ENCODE data around the gene VSIG8.

Gene VSIG8

DNA sequence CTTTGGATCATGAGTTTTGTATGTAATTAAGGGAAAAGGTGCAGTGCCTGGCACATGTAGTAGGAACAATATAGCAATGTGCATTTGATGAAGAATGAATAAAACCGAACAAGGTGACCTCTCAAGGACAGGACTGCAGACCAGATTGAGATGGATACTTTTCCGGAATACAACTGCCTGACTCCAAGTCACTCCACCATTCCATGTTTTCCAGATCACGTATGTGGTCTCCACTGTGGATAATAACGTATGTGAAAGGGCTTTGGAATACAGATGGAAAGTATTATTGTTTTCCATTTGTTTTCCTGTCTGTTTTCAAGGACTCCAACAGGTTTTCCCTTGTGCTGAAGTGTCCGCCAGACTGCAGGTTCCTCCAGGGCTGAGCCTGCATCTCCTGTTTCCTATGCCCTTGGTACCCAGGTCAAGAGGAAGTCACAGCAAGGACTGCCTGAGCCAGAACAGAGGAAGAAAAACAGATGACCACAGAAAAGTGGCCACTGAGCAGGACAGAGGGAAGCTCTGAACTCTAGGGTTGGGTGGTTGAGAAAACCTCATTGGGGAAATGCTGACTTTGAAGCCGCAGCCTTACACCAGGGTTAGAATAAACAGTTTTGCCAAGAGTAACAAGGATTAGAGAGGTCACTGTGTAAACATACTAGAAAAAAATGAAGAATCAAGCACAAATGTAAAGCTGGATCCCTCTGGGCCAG, 33.5 kb upstream of the VSIG8 start:
- Mint-ChIP-seq H3K9me3 (no peaks in the 10 kb centered on the region), H3K36me3 (ENCODE audit: insufficient read depth) (no peaks in the 10 kb centered on the region), H3K27ac (ENCODE audit: low read depth) (no peak overlapping the region), H3K27me3 (peaks cover 6% of the 10 kb centered on the region), H3K4me3 (no peak overlapping the region), H3K4me1 (peaks cover 12% of the 10 kb centered on the region)
- no peak for ATAC-seq (replicated peaks; ENCODE audit: extremely low read depth, poor library complexity, severe bottlenecking)
- DNase-seq (ENCODE audit: low spot score in 2 of 2): no peak

DNA sequence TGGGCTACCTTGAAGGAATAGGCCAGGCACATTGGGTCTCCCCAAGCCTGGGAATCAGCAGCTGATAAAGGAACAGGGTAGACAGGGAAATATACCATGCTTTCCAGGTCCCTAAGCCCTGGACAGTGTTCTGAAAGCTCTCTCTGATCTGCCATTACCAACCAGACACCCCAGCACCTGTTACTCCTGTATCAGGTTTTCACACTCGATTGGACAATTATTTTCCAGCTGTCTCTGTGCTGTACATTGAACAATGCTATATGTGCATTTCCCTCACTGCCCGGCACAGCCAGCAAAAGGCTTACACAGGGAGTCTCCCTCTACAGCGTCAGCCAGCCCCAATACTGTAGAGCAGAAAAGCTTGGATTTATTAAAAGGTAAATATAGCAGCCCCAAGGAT, 32.8 kb upstream of the VSIG8 start:
- H3K36me3 Mint-ChIP-seq (ENCODE audit: insufficient read depth): no peaks in the 10 kb centered on the region
- peaks cover 14% of the 10 kb centered on the region for H3K4me1 Mint-ChIP-seq
- H3K27me3 Mint-ChIP-seq: peaks cover 6% of the 10 kb centered on the region

DNA sequence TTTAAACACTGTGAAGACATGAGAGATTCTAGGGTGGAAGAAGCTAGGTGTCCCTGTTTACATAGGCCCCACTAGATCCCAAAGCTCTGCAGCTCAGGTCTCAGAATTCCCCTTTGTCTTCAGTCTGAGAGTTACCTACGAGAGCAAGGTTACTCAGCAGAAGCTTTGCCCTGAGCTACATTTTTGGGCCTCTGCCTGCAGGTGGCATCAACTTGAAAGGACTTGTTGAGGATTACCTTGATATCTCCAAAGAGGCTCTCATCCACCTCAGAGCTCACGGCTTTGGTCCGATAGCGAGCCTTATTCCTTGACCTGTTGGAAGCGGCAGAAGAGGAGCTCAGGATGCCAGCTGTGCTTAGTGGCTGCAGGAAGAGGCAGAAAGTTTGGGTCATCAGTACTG, 30.5 kb upstream of the VSIG8 start:
- Mint-ChIP-seq H3K4me1 (peaks cover 37% of the 10 kb centered on the region), H3K9me3 (no peaks in the 10 kb centered on the region), H3K4me3 (no peak overlapping the region), H3K27ac (ENCODE audit: low read depth) (no peak overlapping the region), H3K27me3 (peaks cover 6% of the 10 kb centered on the region), H3K36me3 (ENCODE audit: insufficient read depth) (no peaks in the 10 kb centered on the region)
- ATAC-seq (replicated peaks; ENCODE audit: extremely low read depth, poor library complexity, severe bottlenecking) (no peak), DNase-seq (ENCODE audit: low spot score in 2 of 2) (no peak)

More for the DNA sequence above, 32.8 kb upstream of the VSIG8 start:
- no peak overlapping the region for H3K27ac Mint-ChIP-seq (ENCODE audit: low read depth)
- ATAC-seq (replicated peaks; ENCODE audit: extremely low read depth, poor library complexity, severe bottlenecking): no peak
- H3K9me3 Mint-ChIP-seq: no peaks in the 10 kb centered on the region
- no peak overlapping the region for H3K4me3 Mint-ChIP-seq
- DNase-seq (ENCODE audit: low spot score in 2 of 2): no peak

DNA sequence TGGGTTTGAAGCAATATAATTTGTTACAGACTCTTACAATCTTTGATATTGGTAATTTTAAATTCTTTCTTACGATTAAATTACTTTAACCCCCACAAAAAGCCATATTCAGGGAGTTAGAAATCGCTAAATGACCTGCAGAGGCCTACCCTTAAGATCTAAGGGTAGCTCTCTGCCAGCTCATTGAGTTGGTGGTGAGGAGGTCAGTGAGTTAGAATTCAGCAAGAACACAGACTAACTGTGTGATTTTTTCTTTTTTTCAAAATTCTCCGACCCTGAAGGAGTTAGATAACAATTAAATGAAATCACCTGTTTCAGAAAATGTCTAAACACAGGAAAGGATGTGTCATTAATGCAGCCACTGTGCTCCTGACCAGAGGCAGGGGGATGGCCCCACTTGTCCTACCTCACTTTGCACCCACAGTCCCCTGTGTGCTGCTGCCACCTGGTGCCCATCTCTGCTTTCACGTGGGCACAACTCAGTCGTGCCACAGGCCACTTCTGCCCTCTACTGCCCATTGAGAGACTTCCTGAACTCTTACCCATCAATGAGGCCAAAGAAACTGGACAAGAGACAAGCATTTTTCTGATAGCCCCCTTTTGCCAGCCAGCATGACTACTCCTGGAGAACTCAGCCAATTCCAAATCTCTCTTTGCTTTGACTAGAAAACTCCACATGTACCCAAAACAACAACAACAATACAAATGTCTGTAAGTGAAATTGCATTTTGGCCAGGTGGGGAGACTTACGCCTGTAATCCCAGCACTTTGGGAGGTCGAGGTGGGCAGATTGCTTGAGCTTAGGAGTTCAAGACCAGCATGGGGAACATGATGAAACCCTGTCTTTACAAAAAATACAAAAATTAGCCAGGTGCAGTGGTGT, 29.1 kb upstream of the VSIG8 start:
- Mint-ChIP-seq H3K4me3 (no peak overlapping the region), H3K36me3 (ENCODE audit: insufficient read depth) (no peaks in the 10 kb centered on the region), H3K27ac (ENCODE audit: low read depth) (no peak overlapping the region), H3K4me1 (peaks cover 37% of the 10 kb centered on the region), H3K27me3 (peaks cover 6% of the 10 kb centered on the region), H3K9me3 (no peaks in the 10 kb centered on the region)
- DNase-seq (ENCODE audit: low spot score in 2 of 2) (peak; percentile 68 to 72), ATAC-seq (replicated peaks; ENCODE audit: extremely low read depth, poor library complexity, severe bottlenecking) (peak; percentile 94)

DNA sequence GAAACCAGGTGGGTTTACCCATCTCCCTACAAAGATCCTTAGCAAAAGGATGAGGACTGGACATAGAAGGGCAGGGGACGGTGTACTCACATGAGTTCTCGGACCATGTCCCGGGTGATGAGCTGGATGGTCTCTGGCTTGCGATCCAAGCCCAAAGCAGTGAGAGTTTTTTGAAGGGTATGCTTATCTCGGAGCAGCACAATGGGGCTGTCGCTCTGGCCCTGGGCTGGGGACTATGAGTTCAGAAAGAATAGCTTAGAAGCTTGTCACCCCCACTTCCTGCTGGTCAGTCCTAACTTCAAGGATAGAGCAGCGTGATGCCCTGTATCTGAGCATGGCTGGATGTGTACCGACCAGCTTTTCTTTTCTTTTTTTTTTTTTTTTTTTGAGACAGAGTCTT, 27.9 kb upstream of the VSIG8 start:
- Mint-ChIP-seq H3K27me3 (peaks cover 6% of the 10 kb centered on the region), H3K4me3 (no peak overlapping the region), H3K9me3 (no peaks in the 10 kb centered on the region), H3K27ac (ENCODE audit: low read depth) (peak overlapping the region; percentile 6), H3K4me1 (peaks cover 37% of the 10 kb centered on the region), H3K36me3 (ENCODE audit: insufficient read depth) (no peaks in the 10 kb centered on the region)
- ATAC-seq (replicated peaks; ENCODE audit: extremely low read depth, poor library complexity, severe bottlenecking): no peak
- no peak for DNase-seq (ENCODE audit: low spot score in 2 of 2)

DNA sequence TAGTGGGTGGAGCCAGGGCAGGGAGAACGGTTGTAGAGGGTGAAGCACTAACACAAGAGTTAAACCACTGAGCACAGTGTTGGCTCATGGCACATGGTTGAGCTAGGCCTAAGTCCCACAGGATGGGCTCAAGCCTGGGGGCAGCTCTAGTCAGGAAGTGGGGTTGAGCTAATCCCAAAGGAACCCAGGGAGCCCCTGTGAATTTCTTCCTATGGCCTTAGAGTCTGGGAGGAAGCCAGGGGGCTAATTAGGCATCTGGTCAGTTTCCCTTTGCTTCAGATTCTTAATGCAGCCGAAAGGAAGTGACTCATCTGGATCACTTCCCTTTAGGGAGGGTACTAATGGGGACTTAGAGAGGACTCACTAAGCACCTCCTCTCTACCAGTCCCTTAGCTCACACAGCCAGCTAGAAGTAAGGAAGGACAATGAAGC, 27.4 kb upstream of the VSIG8 start:
- H3K9me3 Mint-ChIP-seq: no peaks in the 10 kb centered on the region
- no peak for ATAC-seq (replicated peaks; ENCODE audit: extremely low read depth, poor library complexity, severe bottlenecking)
- no peaks in the 10 kb centered on the region for H3K36me3 Mint-ChIP-seq (ENCODE audit: insufficient read depth)

DNA sequence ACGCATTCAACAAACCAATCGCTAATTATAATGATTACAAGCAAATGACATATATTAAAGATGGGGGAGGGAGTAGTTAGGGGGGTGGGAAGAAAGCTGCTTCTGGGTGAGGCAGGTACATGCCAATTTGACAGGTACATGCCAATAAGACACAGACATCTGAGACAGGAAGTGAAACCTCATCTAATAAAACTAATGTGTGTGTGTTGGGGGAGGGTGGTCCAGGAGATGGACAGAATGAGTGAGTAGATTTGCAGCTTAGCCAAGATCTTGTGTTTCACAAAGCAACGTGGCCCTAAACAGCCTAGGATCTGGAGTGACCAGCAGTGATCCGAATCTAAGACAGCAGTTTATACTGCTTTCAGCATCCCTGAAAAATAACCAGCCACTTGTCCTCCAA, 26.7 kb upstream of the VSIG8 start:
- Mint-ChIP-seq H3K36me3 (ENCODE audit: insufficient read depth) (no peaks in the 10 kb centered on the region), H3K27ac (ENCODE audit: low read depth) (no peak overlapping the region), H3K4me3 (no peak overlapping the region), H3K4me1 (peaks cover 37% of the 10 kb centered on the region), H3K27me3 (no peaks in the 10 kb centered on the region), H3K9me3 (no peaks in the 10 kb centered on the region)
- no peak for ATAC-seq (replicated peaks; ENCODE audit: extremely low read depth, poor library complexity, severe bottlenecking)
- DNase-seq (ENCODE audit: low spot score in 2 of 2): no peak

More for the DNA sequence above, 27.4 kb upstream of the VSIG8 start:
- no peak overlapping the region for H3K4me3 Mint-ChIP-seq
- peaks cover under 1% of the 10 kb centered on the region for H3K27me3 Mint-ChIP-seq
- H3K27ac Mint-ChIP-seq (ENCODE audit: low read depth): peak overlapping the region; percentile 6
- H3K4me1 Mint-ChIP-seq: peaks cover 37% of the 10 kb centered on the region
- no peak for DNase-seq (ENCODE audit: low spot score in 2 of 2)

DNA sequence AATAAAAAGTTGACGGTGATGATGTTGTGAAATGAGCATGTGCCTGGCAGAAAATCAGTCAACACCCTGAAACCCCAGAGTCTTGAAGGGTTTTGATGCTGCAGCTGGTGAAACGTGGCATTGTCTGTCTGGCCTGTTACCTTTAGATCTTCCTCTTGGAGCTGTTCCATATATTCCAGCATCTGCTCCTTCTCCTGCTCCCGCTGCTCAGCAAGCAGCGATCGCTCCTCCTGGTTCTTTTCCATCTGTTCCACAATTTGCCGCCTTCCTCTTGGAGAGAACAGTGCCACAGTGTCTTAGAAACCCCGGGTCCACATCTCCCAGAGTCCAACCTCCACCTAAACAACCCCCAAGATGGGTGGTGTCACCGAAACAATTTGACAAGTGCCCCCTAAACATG, 21.8 kb upstream of the VSIG8 start:
- no peaks in the 10 kb centered on the region for H3K27me3 Mint-ChIP-seq
- H3K9me3 Mint-ChIP-seq: no peaks in the 10 kb centered on the region
- H3K4me3 Mint-ChIP-seq: no peak overlapping the region
- ATAC-seq (replicated peaks; ENCODE audit: extremely low read depth, poor library complexity, severe bottlenecking): no peak
- DNase-seq (ENCODE audit: low spot score in 2 of 2): no peak
- H3K36me3 Mint-ChIP-seq (ENCODE audit: insufficient read depth): no peaks in the 10 kb centered on the region
- peaks cover 13% of the 10 kb centered on the region for H3K4me1 Mint-ChIP-seq
- H3K27ac Mint-ChIP-seq (ENCODE audit: low read depth): no peak overlapping the region

DNA sequence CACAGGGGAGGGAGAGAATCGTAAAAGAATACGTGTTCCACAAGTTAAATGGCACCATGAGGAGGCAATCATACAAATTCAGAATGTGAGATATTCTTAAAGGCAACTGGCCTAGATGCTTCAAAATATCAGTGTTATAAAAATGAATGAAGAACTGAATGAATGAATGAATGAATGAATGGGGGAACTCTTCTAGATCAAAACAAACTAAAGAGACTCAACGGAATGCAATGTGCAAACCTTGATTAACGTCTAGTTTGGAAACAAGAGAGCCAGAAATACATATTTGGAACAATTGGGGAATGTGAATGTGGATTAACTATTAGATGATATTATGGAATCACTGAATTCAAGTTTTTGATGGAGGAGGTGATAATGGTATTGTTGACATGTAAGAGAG, 20.7 kb upstream of the VSIG8 start:
- H3K27me3 Mint-ChIP-seq: no peaks in the 10 kb centered on the region
- peaks cover 1% of the 10 kb centered on the region for H3K36me3 Mint-ChIP-seq (ENCODE audit: insufficient read depth)
- H3K4me3 Mint-ChIP-seq: no peak overlapping the region
- ATAC-seq (replicated peaks; ENCODE audit: extremely low read depth, poor library complexity, severe bottlenecking) (no peak), DNase-seq (ENCODE audit: low spot score in 2 of 2) (no peak)
- peaks cover 9% of the 10 kb centered on the region for H3K4me1 Mint-ChIP-seq
- H3K9me3 Mint-ChIP-seq: no peaks in the 10 kb centered on the region
- no peak overlapping the region for H3K27ac Mint-ChIP-seq (ENCODE audit: low read depth)

DNA sequence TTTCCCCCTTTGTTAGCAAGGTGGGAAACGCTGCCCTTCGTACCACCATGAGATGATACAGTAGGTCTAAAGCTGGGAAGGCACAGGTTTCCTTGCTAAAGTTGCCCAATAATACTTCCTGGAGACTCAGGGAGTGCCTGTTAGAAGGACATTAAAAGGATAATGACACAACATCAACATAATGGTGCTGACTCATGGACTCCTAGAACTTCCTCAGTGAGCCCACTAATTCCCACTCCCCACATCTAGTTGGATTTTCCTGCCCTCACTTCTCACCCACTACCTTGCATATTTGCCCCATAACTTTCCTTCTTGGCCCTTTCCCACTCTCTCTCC, 20.0 kb upstream of the VSIG8 start:
- Mint-ChIP-seq H3K36me3 (ENCODE audit: insufficient read depth) (peaks cover 1% of the 10 kb centered on the region), H3K27me3 (no peaks in the 10 kb centered on the region), H3K27ac (ENCODE audit: low read depth) (no peak overlapping the region), H3K9me3 (no peaks in the 10 kb centered on the region), H3K4me1 (peaks cover 7% of the 10 kb centered on the region), H3K4me3 (no peak overlapping the region)
- DNase-seq (ENCODE audit: low spot score in 2 of 2) (no peak), ATAC-seq (replicated peaks; ENCODE audit: extremely low read depth, poor library complexity, severe bottlenecking) (no peak)

DNA sequence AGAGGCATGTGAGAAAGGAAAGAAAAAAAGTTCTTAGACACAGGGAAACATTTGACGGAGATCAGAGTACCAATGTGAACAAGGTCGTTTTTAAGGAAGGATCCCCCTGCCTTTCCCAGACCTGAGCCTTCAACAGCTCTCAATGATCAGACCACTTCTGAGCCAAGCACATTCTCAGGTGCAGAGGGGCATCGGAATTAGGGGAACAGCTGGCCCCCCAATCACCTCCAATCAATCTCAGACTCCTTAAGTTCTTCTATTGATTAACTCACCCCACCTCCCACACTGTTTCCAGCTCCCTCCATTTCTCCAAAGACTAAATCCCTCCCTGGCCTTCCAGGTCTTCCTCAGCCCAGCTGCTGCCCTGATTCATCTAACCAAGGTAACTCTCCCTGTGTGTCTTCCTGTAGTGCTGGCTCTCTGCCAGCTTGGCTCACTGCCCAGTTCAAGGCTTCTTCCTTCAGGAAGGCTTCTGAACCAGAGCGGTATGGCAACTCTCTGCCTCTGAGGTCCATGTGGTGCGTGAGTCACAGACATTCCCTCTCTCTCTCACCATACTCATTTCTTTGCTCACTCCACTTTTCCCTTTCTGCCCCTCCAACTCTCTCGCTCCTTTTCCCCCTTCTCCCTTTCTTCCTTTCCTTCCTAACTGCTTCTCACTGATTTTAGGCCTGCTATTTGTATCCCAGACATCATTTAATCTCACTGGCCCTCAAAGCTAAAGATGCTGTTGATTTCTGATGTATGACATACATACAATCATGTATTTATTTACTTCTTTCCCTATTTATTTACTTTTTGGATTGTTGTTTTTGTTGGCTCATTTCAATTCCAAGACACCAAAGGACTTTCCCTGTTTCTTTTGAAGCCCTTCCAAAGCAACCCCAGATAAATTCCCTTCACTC, 19.4 kb upstream of the VSIG8 start:
- Mint-ChIP-seq H3K36me3 (ENCODE audit: insufficient read depth) (peaks cover 1% of the 10 kb centered on the region), H3K4me3 (no peak overlapping the region), H3K27me3 (no peaks in the 10 kb centered on the region), H3K27ac (ENCODE audit: low read depth) (no peak overlapping the region), H3K4me1 (peaks cover 7% of the 10 kb centered on the region), H3K9me3 (no peaks in the 10 kb centered on the region)
- no peak for ATAC-seq (replicated peaks; ENCODE audit: extremely low read depth, poor library complexity, severe bottlenecking)
- DNase-seq (ENCODE audit: low spot score in 2 of 2): no peak

DNA sequence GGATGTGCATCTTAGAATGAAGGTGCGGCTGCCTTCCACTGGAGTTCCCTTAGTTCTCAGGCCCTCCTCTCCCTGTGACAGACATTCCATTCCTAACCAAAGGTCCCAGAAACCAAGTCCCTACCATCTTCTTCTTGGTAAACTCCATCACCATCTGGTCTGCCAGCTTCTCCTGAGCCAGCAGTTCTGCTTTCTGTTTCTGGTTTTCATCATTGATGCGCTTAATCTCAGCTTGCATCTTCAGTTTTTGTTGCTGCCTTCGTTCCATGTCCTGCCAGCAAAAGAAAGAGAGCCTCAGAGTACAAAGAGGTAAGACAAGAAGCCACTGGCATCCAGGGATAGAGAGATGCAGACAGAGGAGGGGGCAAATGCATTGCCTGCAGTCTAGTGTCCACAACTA, 18.0 kb upstream of the VSIG8 start:
- H3K27ac Mint-ChIP-seq (ENCODE audit: low read depth): no peak overlapping the region
- H3K4me3 Mint-ChIP-seq: no peak overlapping the region
- DNase-seq (ENCODE audit: low spot score in 2 of 2) (no peak), ATAC-seq (replicated peaks; ENCODE audit: extremely low read depth, poor library complexity, severe bottlenecking) (no peak)
- peaks cover 1% of the 10 kb centered on the region for H3K36me3 Mint-ChIP-seq (ENCODE audit: insufficient read depth)
- H3K9me3 Mint-ChIP-seq: no peaks in the 10 kb centered on the region
- H3K27me3 Mint-ChIP-seq: no peaks in the 10 kb centered on the region
- peaks cover 7% of the 10 kb centered on the region for H3K4me1 Mint-ChIP-seq
